Ecto neural progenitor cell (in vitro differentiated cells): ENCODE data around the gene LRP1.
A peak's percentile ranks its signal among the peaks of the same experiment; 100 is the strongest.

Experiments used
- DNase-seq: peaks from one replicate; pipeline ENCODE4 v3.0.0-alpha.2; 2018; ENCODE audit warnings: low spot score

The LRP1 gene

GRCh38 chr12:57175428-57176138 is 47.3 kb downstream of the LRP1 start:
- peak; percentile 92 for DNase-seq

- no peak for DNase-seq
These were observed 47.8 kb downstream of the LRP1 start for GRCh38 chr12:57176139-57176477.

GRCh38 chr12:57176846-57177245 is 48.6 kb downstream of the LRP1 start:
- DNase-seq, result no peak

- DNase-seq, result no peak
These were observed 49.1 kb downstream of the LRP1 start for GRCh38 chr12:57177354-57177753.

GRCh38 chr12:57178213-57178612 is 49.9 kb downstream of the LRP1 start:
- DNase-seq, result no peak

GRCh38 chr12:57179331-57180086 is 51.2 kb downstream of the LRP1 start:
- no peak for DNase-seq

- no peak for DNase-seq
These were observed 52.2 kb downstream of the LRP1 start for GRCh38 chr12:57180321-57180989.

- no peak for DNase-seq
These were observed 52.8 kb downstream of the LRP1 start for GRCh38 chr12:57181072-57181471.

GRCh38 chr12:57181561-57182155 is 53.4 kb downstream of the LRP1 start:
- no peak for DNase-seq

- DNase-seq, result peak; percentile 90
These were observed 54.8 kb downstream of the LRP1 start for GRCh38 chr12:57182918-57183575.

GRCh38 chr12:57183939-57184725 is 55.8 kb downstream of the LRP1 start:
- no peak for DNase-seq

- no peak for DNase-seq
These were observed 57.1 kb downstream of the LRP1 start for GRCh38 chr12:57185403-57185802.

GRCh38 chr12:57185906-57186508 is 57.7 kb downstream of the LRP1 start:
- no peak for DNase-seq

- no peak for DNase-seq
These were observed 59.2 kb downstream of the LRP1 start for GRCh38 chr12:57187222-57188089.

GRCh38 chr12:57188090-57188425 is 59.8 kb downstream of the LRP1 start:
- no peak for DNase-seq

- DNase-seq, result no peak
These were observed 61.8 kb downstream of the LRP1 start for GRCh38 chr12:57190037-57190436.

GRCh38 chr12:57190821-57191220 is 62.5 kb downstream of the LRP1 start:
- no peak for DNase-seq

- DNase-seq, result no peak
These were observed 63.1 kb downstream of the LRP1 start for GRCh38 chr12:57191410-57191809.

- no peak for DNase-seq
These were observed 64.6 kb downstream of the LRP1 start for GRCh38 chr12:57192920-57193319.

- DNase-seq, result no peak
These were observed 65.5 kb downstream of the LRP1 start for GRCh38 chr12:57193706-57194245.
